HG03039 (cell line): ENCODE results near the gene ARHGAP35.

Experiments used
- ATAC-seq: cut with Tn5 transposase; IDR thresholded peaks from one replicate; pipeline ENCODE4 v1.9.1; 2021; ENCODE audit warnings: mild to moderate bottlenecking, moderate library complexity; ENCODE audit not compliant: unreplicated experiment

Gene ARHGAP35

GRCh38 chr19:46901701-46902401 lies 41.1 kb downstream of the ARHGAP35 start:
- ATAC-seq: no peak

DNA sequence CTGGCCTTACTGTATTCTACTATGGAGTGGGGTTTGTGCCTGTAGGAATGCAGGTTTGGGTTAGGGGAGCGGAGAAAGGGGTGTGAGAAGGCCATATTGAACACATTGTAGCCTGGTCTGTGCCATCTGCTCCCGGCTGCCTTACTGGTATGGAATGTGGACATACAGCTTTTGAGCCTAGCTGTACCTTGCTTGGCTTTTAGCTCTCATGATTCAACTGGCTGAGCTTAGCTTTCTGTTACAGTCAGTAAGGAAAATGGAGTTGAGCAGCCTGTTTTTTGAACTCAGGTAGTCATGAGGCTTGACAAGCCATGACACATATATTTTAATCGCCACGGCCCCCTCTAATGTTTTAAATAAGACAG lies 41.6 kb downstream of the ARHGAP35 start:
- ATAC-seq: no peak

DNA sequence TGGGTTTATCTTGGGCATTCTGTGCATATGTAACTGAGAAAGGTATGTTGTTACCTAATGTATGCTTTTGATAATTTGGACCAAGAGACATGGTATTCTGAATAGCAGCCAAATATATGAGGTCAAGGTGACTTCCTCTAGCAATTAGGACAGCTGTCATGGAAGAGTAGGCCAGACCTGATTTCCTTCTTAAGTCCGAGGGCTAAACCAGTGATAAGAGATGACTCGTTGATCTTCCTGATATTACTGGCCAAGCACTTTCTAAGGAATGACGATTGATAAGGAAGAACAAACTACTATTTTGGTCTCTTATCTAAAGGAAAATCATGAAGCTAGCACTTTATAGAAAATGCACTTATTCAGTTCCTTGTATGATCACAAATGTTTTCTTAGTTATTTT lies 42.7 kb downstream of the ARHGAP35 start:
- ATAC-seq: no peak

DNA sequence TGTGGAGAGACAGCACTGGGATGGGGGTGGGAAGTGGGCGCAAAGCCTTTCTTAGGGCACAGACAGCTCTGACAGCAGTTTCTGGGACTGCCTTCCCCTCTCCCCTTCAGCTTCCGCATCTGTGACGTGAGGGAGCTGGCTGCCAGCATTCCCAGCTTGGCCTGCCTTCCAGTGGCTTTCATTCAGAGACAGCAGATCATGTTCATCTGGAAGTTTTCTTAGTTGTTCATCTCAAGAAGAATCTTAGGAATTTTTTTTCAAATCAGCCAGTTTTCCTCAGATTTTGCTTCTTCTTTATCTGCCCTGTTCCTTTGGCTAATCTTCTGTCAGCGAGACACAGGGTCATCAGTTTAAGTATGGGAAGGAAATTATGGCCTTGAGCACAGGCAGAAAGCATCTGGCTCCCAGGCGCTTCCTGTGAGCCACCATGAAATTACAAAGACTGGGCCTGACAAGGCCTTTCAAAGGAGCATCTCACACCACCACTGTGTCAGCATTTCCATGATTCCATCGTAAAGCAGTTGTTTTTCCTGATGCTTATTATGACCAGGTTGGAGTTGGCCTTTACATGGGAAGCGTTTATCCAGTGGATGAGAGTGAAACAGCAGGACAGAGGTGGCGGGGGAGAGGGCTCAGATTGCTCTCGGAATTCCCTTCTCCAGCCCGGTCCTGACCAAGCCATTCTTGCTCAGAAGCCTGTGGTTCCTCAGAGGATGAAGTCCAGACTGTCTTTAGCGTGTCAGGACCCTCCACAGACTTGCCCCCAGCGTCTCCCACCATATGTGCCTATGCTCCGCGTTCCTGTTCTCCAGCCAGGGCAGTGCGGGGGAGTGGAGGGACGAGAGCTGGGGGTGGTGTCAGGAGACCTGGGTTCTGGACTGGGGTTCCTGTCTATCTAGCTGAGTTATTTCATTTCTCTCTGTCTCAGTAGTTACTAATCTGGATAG lies 43.6 kb downstream of the ARHGAP35 start:
- no peak for ATAC-seq

DNA sequence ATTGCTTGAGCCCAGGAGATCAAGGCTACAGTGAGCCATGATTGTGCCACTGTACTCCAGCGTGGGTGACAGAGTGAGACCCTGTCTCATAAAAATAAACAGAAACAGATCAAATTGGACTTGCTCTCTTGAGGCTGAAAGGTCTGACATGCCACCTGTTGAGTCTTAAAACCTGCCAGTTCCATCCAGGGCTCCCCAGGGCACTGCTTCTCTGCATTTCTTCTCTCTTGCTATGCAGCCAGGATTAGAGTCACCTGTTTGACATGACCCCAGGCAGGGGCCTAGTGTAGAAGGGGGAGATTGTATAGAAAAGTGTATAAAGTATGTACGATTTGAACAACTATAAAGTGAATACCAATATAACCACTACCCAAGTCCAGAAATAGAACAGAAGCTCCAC lies 45.4 kb downstream of the ARHGAP35 start:
- ATAC-seq: no peak

DNA sequence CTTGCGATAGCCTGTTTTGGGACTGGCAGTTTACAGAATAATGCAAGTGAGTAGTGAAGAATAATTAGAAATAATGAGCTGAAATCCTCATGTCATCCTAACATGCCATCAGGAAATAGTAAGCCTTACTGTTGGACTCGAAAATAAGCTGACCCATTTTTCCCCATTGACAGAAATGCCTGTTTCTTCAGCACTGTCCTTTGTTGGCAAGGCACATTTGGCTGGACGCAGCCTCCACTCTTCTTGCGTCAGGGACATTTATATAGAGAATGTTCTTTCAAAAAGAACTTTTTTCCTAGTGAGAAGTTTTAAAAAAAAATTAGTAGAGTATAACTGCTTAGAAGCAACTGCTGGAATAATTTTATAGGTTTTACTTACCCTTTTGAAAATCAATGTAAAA lies 47.1 kb downstream of the ARHGAP35 start:
- no peak for ATAC-seq

DNA sequence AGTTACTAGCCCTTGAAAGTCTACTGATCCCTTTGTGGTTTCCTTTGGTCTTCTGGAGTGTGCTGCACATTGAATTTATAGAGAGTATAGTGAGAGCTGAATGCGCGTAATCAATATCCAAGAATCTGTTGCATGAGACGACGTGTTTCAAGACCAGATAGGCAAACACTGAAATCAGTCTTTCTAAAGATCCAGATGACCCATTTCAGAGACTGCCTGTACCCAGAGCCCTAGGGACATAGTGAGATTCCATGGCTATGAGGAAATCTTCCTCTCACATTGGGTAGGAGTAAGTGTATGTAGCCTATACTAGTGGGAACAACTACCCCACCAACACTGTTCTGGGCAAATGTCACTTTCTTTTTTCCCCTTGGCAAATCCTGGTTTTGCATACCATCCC lies 48.6 kb downstream of the ARHGAP35 start:
- no peak for ATAC-seq
